ENCODE results near the gene SNRNP25.

DNA sequence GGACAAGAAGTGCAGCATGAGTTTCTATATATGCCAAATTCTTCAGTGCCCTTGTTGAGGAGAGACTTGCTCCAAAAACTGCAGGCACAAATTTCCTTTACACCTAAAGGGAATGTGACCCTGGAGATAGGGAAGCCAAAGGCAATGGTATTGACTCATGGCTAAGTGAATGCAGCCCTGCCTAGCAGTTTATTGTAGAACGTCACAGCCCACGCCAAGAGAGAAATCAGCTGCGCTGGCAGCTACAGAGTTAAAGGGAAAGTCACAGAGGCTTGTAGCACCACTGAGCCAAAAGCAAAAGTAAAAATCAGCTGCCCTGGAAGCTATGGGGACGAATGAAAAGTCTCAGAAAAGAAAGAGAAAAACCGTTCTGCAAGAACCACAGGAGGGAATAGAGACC, 10.3 kb upstream of the SNRNP25 start:
- TF ChIP-seq, protein P1, sequence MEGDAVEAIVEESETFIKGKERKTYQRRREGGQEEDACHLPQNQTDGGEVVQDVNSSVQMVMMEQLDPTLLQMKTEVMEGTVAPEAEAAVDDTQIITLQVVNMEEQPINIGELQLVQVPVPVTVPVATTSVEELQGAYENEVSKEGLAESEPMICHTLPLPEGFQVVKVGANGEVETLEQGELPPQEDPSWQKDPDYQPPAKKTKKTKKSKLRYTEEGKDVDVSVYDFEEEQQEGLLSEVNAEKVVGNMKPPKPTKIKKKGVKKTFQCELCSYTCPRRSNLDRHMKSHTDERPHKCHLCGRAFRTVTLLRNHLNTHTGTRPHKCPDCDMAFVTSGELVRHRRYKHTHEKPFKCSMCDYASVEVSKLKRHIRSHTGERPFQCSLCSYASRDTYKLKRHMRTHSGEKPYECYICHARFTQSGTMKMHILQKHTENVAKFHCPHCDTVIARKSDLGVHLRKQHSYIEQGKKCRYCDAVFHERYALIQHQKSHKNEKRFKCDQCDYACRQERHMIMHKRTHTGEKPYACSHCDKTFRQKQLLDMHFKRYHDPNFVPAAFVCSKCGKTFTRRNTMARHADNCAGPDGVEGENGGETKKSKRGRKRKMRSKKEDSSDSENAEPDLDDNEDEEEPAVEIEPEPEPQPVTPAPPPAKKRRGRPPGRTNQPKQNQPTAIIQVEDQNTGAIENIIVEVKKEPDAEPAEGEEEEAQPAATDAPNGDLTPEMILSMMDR (IDR thresholded peaks at IDR 0.05) = no peak
- TF ChIP-seq EP300 (IDR thresholded peaks at IDR 0.05) = no peak
